Measurements from ENCODE around the gene GAS2L2. TPM values are rescaled to one million over a fixed set of nuclear protein-coding genes. Genes with fewer than 3 reads are reported as not detected.
A peak's percentile ranks its signal among the peaks of the same experiment; 100 is the strongest.

GAS2L2 gene
- polyA plus RNA-seq, 4 donors, result 0.03 TPM; not detected in 2

- H3K27me3 ChIP-seq (ENCODE audit: control insufficient read depth in 3 of 3, insufficient read depth in 3 of 3, low read length in 3 of 3), result peaks cover 0 to 36% (median 18%) of the 10 kb centered on the region in 3 donors
- DNase-seq, result no peak
These were observed 12.8 kb downstream of the GAS2L2 start for GRCh38 chr17:35740216-35740615.

DNA sequence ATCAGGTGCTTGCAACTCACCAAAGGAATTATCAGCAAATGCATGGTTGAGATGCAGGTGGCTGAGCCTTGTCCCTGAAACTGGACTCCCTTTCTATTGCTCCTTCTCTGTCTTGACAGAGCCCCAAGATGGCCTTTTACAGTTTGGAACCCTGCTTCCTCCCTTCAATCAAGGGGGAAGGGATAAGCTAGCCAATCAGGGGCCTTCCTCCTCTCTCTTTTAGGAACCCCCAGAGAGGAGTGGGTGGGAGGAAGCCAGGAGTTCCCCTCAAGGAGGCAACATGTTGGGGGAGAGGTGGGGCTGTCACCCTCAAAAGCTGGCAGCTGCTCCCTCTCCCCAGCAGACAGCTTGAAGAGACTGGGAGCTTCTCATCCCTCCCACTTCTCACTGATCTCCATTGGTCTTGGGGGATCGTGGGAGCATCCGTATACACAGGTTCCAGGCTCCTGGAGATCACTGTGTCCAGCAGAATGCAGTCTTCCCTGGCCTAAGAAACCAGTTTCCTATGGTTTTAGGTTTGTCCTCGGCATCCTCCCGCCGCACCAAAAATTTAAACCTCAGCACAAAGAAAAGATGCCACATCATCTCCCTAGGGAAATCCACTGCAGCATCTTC, 14.4 kb downstream of the GAS2L2 start:
- H3K4me1 ChIP-seq (ENCODE audit: control insufficient read depth in 3 of 3, insufficient read depth in 2 of 3, low read depth in 1 of 3, low read length in 2 of 3), result no peaks in the 10 kb centered on the region
- no peak overlapping the region for H3K27ac ChIP-seq (ENCODE audit: low read depth in 1 of 3, low read length in 2 of 3)
- 77 to 85% (median 79%) methylated on average over 5 of the region's 5 CpGs for WGBS, 3 donors
- no peaks in the 10 kb centered on the region for H3K36me3 ChIP-seq (ENCODE audit: control insufficient read depth in 3 of 3, insufficient read depth in 2 of 3, low read depth in 1 of 3, low read length in 3 of 3)
- FAIRE-seq (no peak), DNase-seq (no peak)
- peaks cover 0 to 35% (median 18%) of the 10 kb centered on the region in 3 donors for H3K27me3 ChIP-seq (ENCODE audit: control insufficient read depth in 3 of 3, insufficient read depth in 3 of 3, low read length in 3 of 3)
- no peak overlapping the region for H3K4me3 ChIP-seq (ENCODE audit: low read depth in 1 of 3, low read length in 3 of 3)
- H3K9me3 ChIP-seq (ENCODE audit: control insufficient read depth in 2 of 2, insufficient read depth in 1 of 2, low read depth in 1 of 2, low read length in 1 of 2), result peaks cover 0 to 5% of the 10 kb centered on the region in 2 donors

More at GRCh38 chr17:35740216-35740615, 12.8 kb downstream of the GAS2L2 start:
- no peaks in the 10 kb centered on the region for H3K36me3 ChIP-seq (ENCODE audit: control insufficient read depth in 3 of 3, insufficient read depth in 2 of 3, low read depth in 1 of 3, low read length in 3 of 3)
- no peak for FAIRE-seq
- no peak overlapping the region for H3K4me3 ChIP-seq (ENCODE audit: low read depth in 1 of 3, low read length in 3 of 3)
- peaks cover 0 to 5% of the 10 kb centered on the region in 2 donors for H3K9me3 ChIP-seq (ENCODE audit: control insufficient read depth in 2 of 2, insufficient read depth in 1 of 2, low read depth in 1 of 2, low read length in 1 of 2)
- H3K27ac ChIP-seq (ENCODE audit: low read depth in 1 of 3, low read length in 2 of 3), result no peak overlapping the region
- H3K4me1 ChIP-seq (ENCODE audit: control insufficient read depth in 3 of 3, insufficient read depth in 2 of 3, low read depth in 1 of 3, low read length in 2 of 3), result no peaks in the 10 kb centered on the region
- 88 to 93% (median 90%) methylated on average over 7 of the region's 7 CpGs for WGBS, 3 donors

GRCh38 chr17:35736236-35736635, 16.8 kb downstream of the GAS2L2 start:
- DNase-seq (no peak), FAIRE-seq (no peak)
- no peaks in the 10 kb centered on the region for H3K36me3 ChIP-seq (ENCODE audit: control insufficient read depth in 3 of 3, insufficient read depth in 2 of 3, low read depth in 1 of 3, low read length in 3 of 3)
- no peak overlapping the region for H3K27ac ChIP-seq (ENCODE audit: low read depth in 1 of 3, low read length in 2 of 3)
- peaks cover 0 to 12% (median 7%) of the 10 kb centered on the region in 3 donors for H3K27me3 ChIP-seq (ENCODE audit: control insufficient read depth in 3 of 3, insufficient read depth in 3 of 3, low read length in 3 of 3)
- peaks cover 0 to 5% of the 10 kb centered on the region in 2 donors for H3K9me3 ChIP-seq (ENCODE audit: control insufficient read depth in 2 of 2, insufficient read depth in 1 of 2, low read depth in 1 of 2, low read length in 1 of 2)
- H3K4me1 ChIP-seq (ENCODE audit: control insufficient read depth in 3 of 3, insufficient read depth in 2 of 3, low read depth in 1 of 3, low read length in 2 of 3), result peaks cover 0 to 8% (median under 1%) of the 10 kb centered on the region in 3 donors
- no peak overlapping the region for H3K4me3 ChIP-seq (ENCODE audit: low read depth in 1 of 3, low read length in 3 of 3)
- WGBS, 3 donors, result 91 to 96% (median 95%) methylated on average over 5 of the region's 5 CpGs

DNA sequence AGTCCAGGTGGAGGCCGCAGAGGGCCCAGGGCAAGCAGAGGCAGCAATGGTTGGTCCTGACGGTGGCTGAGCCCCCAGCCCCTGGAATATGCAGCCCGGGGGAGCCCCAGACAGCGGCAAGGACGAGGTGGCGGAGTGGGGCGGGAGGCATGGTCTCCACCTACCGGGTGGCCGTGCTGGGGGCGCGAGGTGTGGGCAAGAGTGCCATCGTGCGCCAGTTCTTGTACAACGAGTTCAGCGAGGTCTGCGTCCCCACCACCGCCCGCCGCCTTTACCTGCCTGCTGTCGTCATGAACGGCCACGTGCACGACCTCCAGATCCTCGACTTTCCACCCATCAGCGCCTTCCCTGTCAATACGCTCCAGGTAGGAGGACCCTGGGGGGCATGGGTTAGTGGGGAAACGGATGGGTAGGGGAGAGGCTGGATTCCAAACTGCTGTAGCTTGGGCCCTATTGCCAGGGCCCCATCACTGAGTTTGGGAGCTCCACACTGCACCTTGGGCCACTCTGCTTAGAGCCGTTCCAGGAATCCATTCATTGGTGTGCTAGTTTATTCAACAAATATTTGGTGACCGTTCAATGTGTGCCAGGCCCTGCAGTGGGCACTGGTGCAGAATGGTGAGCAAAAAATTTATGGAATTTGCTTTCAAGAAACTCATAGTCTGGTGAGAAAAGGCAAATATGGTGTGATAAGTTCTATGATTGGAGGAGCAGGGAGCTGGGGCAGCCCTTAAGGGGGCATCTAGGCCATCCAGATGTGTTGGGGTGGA, 17.8 kb downstream of the GAS2L2 start:
- WGBS, 3 donors, result 85 to 92% (median 89%) methylated on average over 29 of the region's 29 CpGs
- H3K4me1 ChIP-seq (ENCODE audit: control insufficient read depth in 3 of 3, insufficient read depth in 2 of 3, low read depth in 1 of 3, low read length in 2 of 3), result peaks cover 0 to 12% (median 4%) of the 10 kb centered on the region in 3 donors
- no peak for FAIRE-seq

DNA sequence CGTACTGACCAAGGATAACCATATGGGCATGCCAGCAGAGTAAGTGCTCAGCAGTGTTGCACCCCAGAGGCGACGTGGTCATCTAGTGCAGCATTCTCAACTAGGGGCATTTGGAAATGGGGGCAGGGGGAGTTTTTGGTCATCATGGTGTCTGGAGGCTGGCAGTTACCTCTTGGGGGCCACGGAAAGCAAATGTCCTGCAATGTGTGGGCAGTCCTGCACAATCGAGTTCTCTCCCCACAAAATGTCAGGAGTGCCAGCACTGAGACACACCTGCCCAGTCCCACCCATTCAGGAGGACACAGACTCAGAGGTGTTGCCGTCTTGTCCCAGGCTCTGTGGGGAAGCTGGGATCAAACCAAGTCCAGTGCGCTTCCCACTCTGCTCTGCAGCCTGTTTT, 18.6 kb downstream of the GAS2L2 start:
- Histone ChIP-seq H3K36me3 (ENCODE audit: control insufficient read depth in 3 of 3, insufficient read depth in 2 of 3, low read depth in 1 of 3, low read length in 3 of 3) (no peaks in the 10 kb centered on the region), H3K27ac (ENCODE audit: low read depth in 1 of 3, low read length in 2 of 3) (no peak overlapping the region), H3K9me3 (ENCODE audit: control insufficient read depth in 2 of 2, insufficient read depth in 1 of 2, low read depth in 1 of 2, low read length in 1 of 2) (no peaks in the 10 kb centered on the region), H3K27me3 (ENCODE audit: control insufficient read depth in 3 of 3, insufficient read depth in 3 of 3, low read length in 3 of 3) (no peaks in the 10 kb centered on the region), H3K4me3 (ENCODE audit: low read depth in 1 of 3, low read length in 3 of 3) (no peak overlapping the region), H3K4me1 (ENCODE audit: control insufficient read depth in 3 of 3, insufficient read depth in 2 of 3, low read depth in 1 of 3, low read length in 2 of 3) (peaks cover 0 to 12% (median 4%) of the 10 kb centered on the region in 3 donors)
- WGBS, 3 donors, result 85 to 89% (median 89%) methylated on average over 7 of the region's 7 CpGs
- no peak for DNase-seq
- no peak for FAIRE-seq

More for the DNA sequence above, 17.8 kb downstream of the GAS2L2 start:
- H3K9me3 ChIP-seq (ENCODE audit: control insufficient read depth in 2 of 2, insufficient read depth in 1 of 2, low read depth in 1 of 2, low read length in 1 of 2), result no peaks in the 10 kb centered on the region
- H3K4me3 ChIP-seq (ENCODE audit: low read depth in 1 of 3, low read length in 3 of 3), result no peak overlapping the region
- H3K27me3 ChIP-seq (ENCODE audit: control insufficient read depth in 3 of 3, insufficient read depth in 3 of 3, low read length in 3 of 3), result peaks cover 0 to 3% (median 0%) of the 10 kb centered on the region in 3 donors
- DNase-seq, result no peak
- H3K27ac ChIP-seq (ENCODE audit: low read depth in 1 of 3, low read length in 2 of 3), result no peak overlapping the region
- no peaks in the 10 kb centered on the region for H3K36me3 ChIP-seq (ENCODE audit: control insufficient read depth in 3 of 3, insufficient read depth in 2 of 3, low read depth in 1 of 3, low read length in 3 of 3)

- H3K36me3 ChIP-seq (ENCODE audit: control insufficient read depth in 3 of 3, insufficient read depth in 2 of 3, low read depth in 1 of 3, low read length in 3 of 3), result peaks cover 0 to 2% (median 2%) of the 10 kb centered on the region in 3 donors
- peaks cover 0 to 12% (median 4%) of the 10 kb centered on the region in 3 donors for H3K4me1 ChIP-seq (ENCODE audit: control insufficient read depth in 3 of 3, insufficient read depth in 2 of 3, low read depth in 1 of 3, low read length in 2 of 3)
- DNase-seq (no peak), FAIRE-seq (no peak)
- no peaks in the 10 kb centered on the region for H3K27me3 ChIP-seq (ENCODE audit: control insufficient read depth in 3 of 3, insufficient read depth in 3 of 3, low read length in 3 of 3)
- H3K9me3 ChIP-seq (ENCODE audit: control insufficient read depth in 2 of 2, insufficient read depth in 1 of 2, low read depth in 1 of 2, low read length in 1 of 2), result no peaks in the 10 kb centered on the region
- 87 to 91% (median 87%) methylated on average over 6 of the region's 6 CpGs for WGBS, 3 donors
- no peak overlapping the region for H3K4me3 ChIP-seq (ENCODE audit: low read depth in 1 of 3, low read length in 3 of 3)
- no peak overlapping the region for H3K27ac ChIP-seq (ENCODE audit: low read depth in 1 of 3, low read length in 2 of 3)
These were observed 19.7 kb downstream of the GAS2L2 start for GRCh38 chr17:35733366-35733765.

DNA sequence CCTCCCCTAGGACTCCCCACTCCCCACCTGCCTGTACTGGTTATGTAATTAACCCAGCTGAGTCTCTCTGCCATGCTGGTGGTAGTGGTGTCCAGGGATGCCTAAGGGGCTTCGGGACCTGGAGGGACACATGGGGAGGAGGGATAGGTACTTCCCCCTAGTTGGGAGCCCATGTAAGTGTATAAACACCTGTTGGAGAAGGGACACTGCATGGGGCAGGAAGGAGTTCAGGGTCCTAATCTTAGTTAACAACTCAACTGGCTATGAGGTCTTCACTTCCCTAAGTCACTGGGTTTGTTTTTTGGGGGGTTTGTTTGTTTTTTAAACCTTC, 20.3 kb downstream of the GAS2L2 start:
- no peaks in the 10 kb centered on the region for H3K27me3 ChIP-seq (ENCODE audit: control insufficient read depth in 3 of 3, insufficient read depth in 3 of 3, low read length in 3 of 3)
- H3K27ac ChIP-seq (ENCODE audit: low read depth in 1 of 3, low read length in 2 of 3), result no peak overlapping the region
- no peak for FAIRE-seq
- H3K4me1 ChIP-seq (ENCODE audit: control insufficient read depth in 3 of 3, insufficient read depth in 2 of 3, low read depth in 1 of 3, low read length in 2 of 3), result peaks cover 0 to 16% (median 4%) of the 10 kb centered on the region in 3 donors
- DNase-seq, result no peak
- peak overlapping the region in 1 of 3 donors; percentile 30 for H3K4me3 ChIP-seq (ENCODE audit: low read depth in 1 of 3, low read length in 3 of 3)
- 69 to 82% (median 79%) methylated on average over 1 of the region's 1 CpG for WGBS, 3 donors
- no peaks in the 10 kb centered on the region for H3K9me3 ChIP-seq (ENCODE audit: control insufficient read depth in 2 of 2, insufficient read depth in 1 of 2, low read depth in 1 of 2, low read length in 1 of 2)
- H3K36me3 ChIP-seq (ENCODE audit: control insufficient read depth in 3 of 3, insufficient read depth in 2 of 3, low read depth in 1 of 3, low read length in 3 of 3), result peaks cover 0 to 3% (median 2%) of the 10 kb centered on the region in 3 donors

- WGBS, 3 donors, result 9 to 21% (median 19%) methylated on average over 33 to 47 of the region's 47 CpGs
- peak in 1 of 2 donors; percentile 42 for DNase-seq
- FAIRE-seq, result no peak
- H3K9me3 ChIP-seq (ENCODE audit: control insufficient read depth in 2 of 2, insufficient read depth in 1 of 2, low read depth in 1 of 2, low read length in 1 of 2), result no peaks in the 10 kb centered on the region
- H3K4me1 ChIP-seq (ENCODE audit: control insufficient read depth in 3 of 3, insufficient read depth in 2 of 3, low read depth in 1 of 3, low read length in 2 of 3), result peaks cover 0 to 22% (median 5%) of the 10 kb centered on the region in 3 donors
- no peak overlapping the region for H3K27ac ChIP-seq (ENCODE audit: low read depth in 1 of 3, low read length in 2 of 3)
- peak overlapping the region in 2 of 3 donors; percentile 30 to 56 for H3K4me3 ChIP-seq (ENCODE audit: low read depth in 1 of 3, low read length in 3 of 3)
- H3K36me3 ChIP-seq (ENCODE audit: control insufficient read depth in 3 of 3, insufficient read depth in 2 of 3, low read depth in 1 of 3, low read length in 3 of 3), result peaks cover 0 to 3% (median 2%) of the 10 kb centered on the region in 3 donors
- no peaks in the 10 kb centered on the region for H3K27me3 ChIP-seq (ENCODE audit: control insufficient read depth in 3 of 3, insufficient read depth in 3 of 3, low read length in 3 of 3)
These were observed 20.9 kb downstream of the GAS2L2 start for GRCh38 chr17:35731917-35732805.

Data from small intestine (tissue), 7 donors.